ENCODE measurements around the gene CCDC73. TPM values are rescaled to one million over a fixed set of nuclear protein-coding genes. Genes with fewer than 3 reads are reported as not detected.
A peak's percentile ranks its signal among the peaks of the same experiment; 100 is the strongest.

The CCDC73 gene
- total RNA-seq, 1 donor from 2014 or later, result not detected

DNA sequence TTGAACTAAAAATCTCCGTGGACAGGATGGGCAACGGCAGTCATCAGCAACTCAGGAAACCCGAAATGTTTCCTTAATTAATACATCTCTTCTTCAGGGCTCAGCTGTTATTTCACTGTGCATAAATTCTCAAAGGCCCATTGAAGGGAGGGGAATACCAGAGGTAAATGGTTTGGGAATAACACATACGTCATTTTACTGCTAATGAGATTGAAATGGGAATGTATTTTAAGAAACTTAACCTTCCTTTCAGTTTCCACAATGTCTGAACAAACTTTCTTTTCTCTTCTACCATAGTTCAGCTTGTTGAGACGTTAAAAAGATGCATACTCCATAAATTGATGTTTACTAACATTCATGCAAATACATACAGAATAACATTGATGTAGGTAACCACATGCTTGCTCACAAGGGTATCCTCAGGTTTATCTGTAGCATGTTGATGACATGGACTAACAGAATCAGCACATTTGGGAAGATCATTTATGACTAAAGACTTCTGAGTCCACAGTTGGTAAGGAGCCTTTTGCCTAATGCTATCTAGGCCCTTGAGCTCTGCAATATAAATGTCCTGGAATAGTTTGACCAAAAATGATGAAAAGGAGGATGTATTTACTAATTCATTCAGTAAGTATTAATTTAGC, 27.6 kb upstream of the CCDC73 start:
- H3K36me3 Mint-ChIP-seq (ENCODE audit: low read depth, unreplicated experiment), result no peaks in the 10 kb centered on the region
- TF ChIP-seq CTCF (IDR thresholded peaks at IDR 0.05; ENCODE audit: insufficient read depth, low read depth, low read length) (no peak), EZH2 (IDR thresholded peaks at IDR 0.05; ENCODE audit: insufficient read depth, low read length) (no peak)
- Histone ChIP-seq H3K9ac (ENCODE audit: low read length) (no peak overlapping the region), H3K36me3 (ENCODE audit: insufficient read depth, low read length) (no peaks in the 10 kb centered on the region), H3K4me1 (ENCODE audit: insufficient read depth, low read length) (no peaks in the 10 kb centered on the region), H4K20me1 (ENCODE audit: insufficient read depth, low read length) (no peaks in the 10 kb centered on the region), H3K9me3 (ENCODE audit: insufficient read depth, low read depth, low read length) (no peaks in the 10 kb centered on the region), H2AFZ (ENCODE audit: low read depth, low read length) (no peak overlapping the region), H3K27ac (ENCODE audit: low read depth, low read length) (no peak overlapping the region), H3K27me3 (ENCODE audit: insufficient read depth, low read length) (no peaks in the 10 kb centered on the region), H3K79me2 (ENCODE audit: insufficient read depth, low read length) (no peaks in the 10 kb centered on the region), H3K4me2 (ENCODE audit: low read length) (no peak overlapping the region), H3K4me3 (ENCODE audit: insufficient read depth, low read depth, low read length) (no peak overlapping the region)
- DNase-seq (ENCODE audit: low read depth) (no peak), FAIRE-seq (no peak)
- no peak overlapping the region for H3K27ac Mint-ChIP-seq (ENCODE audit: unreplicated experiment)
- H3K4me3 Mint-ChIP-seq (ENCODE audit: unreplicated experiment), result no peak overlapping the region
- no peaks in the 10 kb centered on the region for H3K9me3 Mint-ChIP-seq (ENCODE audit: unreplicated experiment)
- H3K27me3 Mint-ChIP-seq (ENCODE audit: low read depth, unreplicated experiment), result no peaks in the 10 kb centered on the region
- H3K4me1 Mint-ChIP-seq (ENCODE audit: low read depth, unreplicated experiment), result no peaks in the 10 kb centered on the region

DNA sequence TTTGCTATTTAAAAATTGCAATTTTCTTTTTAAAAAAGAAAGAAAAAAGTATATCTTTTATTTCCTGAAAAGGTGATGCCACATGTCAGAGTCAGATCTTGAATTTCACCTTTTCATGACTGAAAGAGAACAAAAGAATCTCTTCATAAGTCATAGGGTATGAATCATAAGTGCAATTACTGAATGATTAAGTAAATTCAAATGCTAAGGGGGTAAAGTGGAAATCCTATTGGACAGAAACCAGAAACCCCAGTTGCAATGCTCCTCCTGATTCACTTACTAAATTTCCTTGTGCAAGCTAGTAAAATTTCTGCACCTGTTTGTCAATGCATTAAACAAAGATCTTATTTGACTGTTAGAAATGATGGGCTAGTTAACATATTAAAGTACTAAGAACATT, 27.1 kb upstream of the CCDC73 start:
- Mint-ChIP-seq H3K4me3 (ENCODE audit: unreplicated experiment) (no peak overlapping the region), H3K9me3 (ENCODE audit: unreplicated experiment) (no peaks in the 10 kb centered on the region), H3K27ac (ENCODE audit: unreplicated experiment) (no peak overlapping the region), H3K4me1 (ENCODE audit: low read depth, unreplicated experiment) (no peaks in the 10 kb centered on the region), H3K36me3 (ENCODE audit: low read depth, unreplicated experiment) (no peaks in the 10 kb centered on the region), H3K27me3 (ENCODE audit: low read depth, unreplicated experiment) (no peaks in the 10 kb centered on the region)
- Histone ChIP-seq H2AFZ (ENCODE audit: low read depth, low read length) (no peak overlapping the region), H3K9ac (ENCODE audit: low read length) (no peak overlapping the region), H3K27ac (ENCODE audit: low read depth, low read length) (no peak overlapping the region), H3K36me3 (ENCODE audit: insufficient read depth, low read length) (no peaks in the 10 kb centered on the region), H3K27me3 (ENCODE audit: insufficient read depth, low read length) (no peaks in the 10 kb centered on the region), H3K79me2 (ENCODE audit: insufficient read depth, low read length) (no peaks in the 10 kb centered on the region), H3K9me3 (ENCODE audit: insufficient read depth, low read depth, low read length) (no peaks in the 10 kb centered on the region), H3K4me3 (ENCODE audit: insufficient read depth, low read depth, low read length) (no peak overlapping the region), H3K4me2 (ENCODE audit: low read length) (no peak overlapping the region), H3K4me1 (ENCODE audit: insufficient read depth, low read length) (no peaks in the 10 kb centered on the region), H4K20me1 (ENCODE audit: insufficient read depth, low read length) (no peaks in the 10 kb centered on the region)
- TF ChIP-seq CTCF (IDR thresholded peaks at IDR 0.05; ENCODE audit: insufficient read depth, low read depth, low read length) (no peak), EZH2 (IDR thresholded peaks at IDR 0.05; ENCODE audit: insufficient read depth, low read length) (no peak)
- DNase-seq (ENCODE audit: low read depth) (peak; percentile 56), FAIRE-seq (no peak)

DNA sequence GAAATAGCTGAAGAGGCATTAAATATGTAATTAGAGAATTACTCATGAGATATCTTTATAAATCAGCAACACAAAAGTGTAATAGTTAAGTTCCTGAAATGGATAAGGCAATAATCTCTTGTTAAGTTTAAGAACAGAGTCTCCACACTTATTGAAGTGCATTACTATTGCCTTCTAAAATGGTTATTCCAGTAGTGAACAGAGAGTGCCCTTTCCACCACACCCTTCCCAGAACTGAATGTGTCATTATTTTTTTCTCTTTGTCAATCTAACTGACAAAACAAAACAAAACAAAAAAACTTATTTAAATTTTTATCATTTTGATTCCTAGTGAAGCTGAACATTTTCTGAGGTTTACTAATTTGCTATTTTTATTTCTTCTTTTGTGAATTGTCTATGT, 26.0 kb upstream of the CCDC73 start:
- Histone ChIP-seq H4K20me1 (ENCODE audit: insufficient read depth, low read length) (no peaks in the 10 kb centered on the region), H2AFZ (ENCODE audit: low read depth, low read length) (no peak overlapping the region), H3K4me1 (ENCODE audit: insufficient read depth, low read length) (no peaks in the 10 kb centered on the region), H3K79me2 (ENCODE audit: insufficient read depth, low read length) (no peaks in the 10 kb centered on the region), H3K27me3 (ENCODE audit: insufficient read depth, low read length) (no peaks in the 10 kb centered on the region), H3K36me3 (ENCODE audit: insufficient read depth, low read length) (no peaks in the 10 kb centered on the region), H3K4me2 (ENCODE audit: low read length) (no peak overlapping the region), H3K9me3 (ENCODE audit: insufficient read depth, low read depth, low read length) (no peaks in the 10 kb centered on the region), H3K4me3 (ENCODE audit: insufficient read depth, low read depth, low read length) (no peak overlapping the region), H3K27ac (ENCODE audit: low read depth, low read length) (no peak overlapping the region), H3K9ac (ENCODE audit: low read length) (no peak overlapping the region)
- Mint-ChIP-seq H3K9me3 (ENCODE audit: unreplicated experiment) (no peaks in the 10 kb centered on the region), H3K27ac (ENCODE audit: unreplicated experiment) (no peak overlapping the region), H3K27me3 (ENCODE audit: low read depth, unreplicated experiment) (peaks cover 1% of the 10 kb centered on the region), H3K4me3 (ENCODE audit: unreplicated experiment) (no peak overlapping the region), H3K36me3 (ENCODE audit: low read depth, unreplicated experiment) (no peaks in the 10 kb centered on the region), H3K4me1 (ENCODE audit: low read depth, unreplicated experiment) (no peaks in the 10 kb centered on the region)
- DNase-seq (ENCODE audit: low read depth), result no peak
- FAIRE-seq, result no peak
- TF ChIP-seq CTCF (IDR thresholded peaks at IDR 0.05; ENCODE audit: insufficient read depth, low read depth, low read length) (no peak), EZH2 (IDR thresholded peaks at IDR 0.05; ENCODE audit: insufficient read depth, low read length) (no peak)
